Activated CD4-positive, alpha-beta memory T cell treated with anti-CD3 and anti-CD28 coated beads, Interleukin-2, amount 10 ng/mL, durations not matched to agents 7 days and 5 days (primary cell): ENCODE results near the gene ARPC2. TPM values are rescaled to one million over a fixed set of nuclear protein-coding genes. Genes with fewer than 3 reads are reported as not detected.
"Not testable (repeated sequence)": the region's sequence is repeated elsewhere in the genome, so short reads cannot be mapped to it uniquely, and the experiment has no call there.

Experiments
- CTCF ChIA-PET: fragments of 350-600 bp; sonication (Branson Sonifier 250); formaldehyde crosslinking; loops from one replicate; lab custom pipeline; 2021; ENCODE audit warnings: antibody characterized with exemption, inconsistent platforms; lab: Charles Lee
- POLR2A ChIA-PET: fragments of 350-600 bp; sonication (Branson Sonifier 250); formaldehyde crosslinking; loops from one replicate; lab custom pipeline; 2021; ENCODE audit warnings: antibody characterized with exemption; lab: Charles Lee
- DNase-seq: peaks from one replicate; pipeline ENCODE4 v3.0.0-alpha.2; 2020
- H3K27ac Mint-ChIP-seq: one replicate; pipeline ENCODE4 v1.8.0; 2021; ENCODE audit warnings: mild to moderate bottlenecking, mixed read lengths
- H3K27me3 Mint-ChIP-seq: one replicate; pipeline ENCODE4 v1.8.0; 2021; ENCODE audit warnings: mixed read lengths
- H3K36me3 Mint-ChIP-seq: one replicate; pipeline ENCODE4 v1.8.0; 2021; ENCODE audit warnings: low read depth, mixed read lengths
- H3K4me1 Mint-ChIP-seq: one replicate; pipeline ENCODE4 v1.8.0; 2021; ENCODE audit warnings: mixed read lengths
- H3K4me3 Mint-ChIP-seq: one replicate; pipeline ENCODE4 v1.8.0; 2021; ENCODE audit warnings: mild to moderate bottlenecking, mixed read lengths
- H3K9me3 Mint-ChIP-seq: one replicate; pipeline ENCODE4 v1.8.0; 2021; ENCODE audit warnings: mixed read lengths
- total RNA-seq, 2 experiments: library from RNA; stranded (reverse); gene quantifications; one replicate each; pipeline ENCODE4 v1.2.3, GENCODE V29; 2021

Gene ARPC2
- total RNA-seq = 100 to 1,000 TPM; 765 to 778 TPM

DNA sequence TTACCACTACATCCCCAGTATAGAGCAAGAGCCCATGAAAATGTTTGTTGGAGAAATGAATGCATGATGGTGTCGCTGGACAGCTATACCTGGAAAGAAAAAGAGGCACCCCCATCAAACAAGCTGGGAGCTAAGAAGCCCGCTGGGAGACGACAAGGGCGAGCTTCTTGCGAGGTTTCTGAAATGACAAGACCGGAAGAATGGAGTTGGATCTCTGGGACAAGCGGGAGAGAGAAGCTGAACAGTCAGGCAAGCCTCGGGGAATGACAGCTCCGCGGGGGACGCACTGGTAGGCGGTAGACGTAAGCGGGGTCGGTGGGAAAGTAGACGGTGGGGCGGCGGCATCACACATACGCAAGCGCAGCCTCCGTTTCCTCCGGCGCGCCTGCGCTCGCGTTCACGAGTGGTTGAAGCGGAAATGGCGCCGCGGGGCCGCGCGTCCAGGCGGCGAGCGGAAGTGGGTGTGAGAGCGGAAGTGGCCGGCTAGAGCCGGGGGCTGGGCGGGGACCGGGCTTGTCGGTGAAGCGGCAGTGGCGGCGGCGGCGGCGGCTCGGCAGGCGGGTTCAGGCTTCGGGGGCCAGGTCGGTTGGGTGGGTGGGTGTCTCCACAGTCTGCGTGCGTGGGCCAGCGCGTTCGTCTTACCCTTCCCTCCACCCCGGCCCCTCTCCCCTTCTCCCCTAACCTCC, at the start of gene ARPC2:
Gene ARPC2 (plus strand): TSS at position 516 of the 686 bp plus-strand sequence. CDS start 282 bp downstream, outside the sequence.
- H3K27ac Mint-ChIP-seq = peak within 1 kb of the TSS; percentile 92
- peaks cover 41% of the 10 kb centered on the region for H3K4me1 Mint-ChIP-seq
- ChIA-PET POLR2A (interaction anchor here (0.7 to 9.9 kb wide), 15 partner anchors 9 to 180 kb away, joined by 3 to 260 read pairs (median 4); partner anchors contain the start of genes AAMP, CXCR1 and PNKD), CTCF (interaction anchor here (0.8 to 2.3 kb wide), 9 partner anchors 8 to 70 kb away, joined by 3 to 12 read pairs (median 4); no protein-coding TSS in a partner anchor)
- no peaks in the 10 kb centered on the region for H3K27me3 Mint-ChIP-seq
- peak; percentile 96 for DNase-seq
- H3K4me3 Mint-ChIP-seq = peak within 1 kb of the TSS; percentile 93
- peaks cover 52% of the 10 kb centered on the region for H3K36me3 Mint-ChIP-seq
- H3K9me3 Mint-ChIP-seq = no peaks in the 10 kb centered on the region

GRCh38 chr2:218168016-218168415, 49.0 kb upstream of the ARPC2 start:
- H3K9me3 Mint-ChIP-seq = no peaks in the 10 kb centered on the region
- H3K4me3 Mint-ChIP-seq = no peak overlapping the region
- ChIA-PET POLR2A (interaction anchor here (0.5 to 1.9 kb wide), 4 partner anchors 49 to 99 kb away, joined by 3 to 6 read pairs (median 6); partner anchors contain the start of genes ARPC2 and RUFY4), CTCF (interaction anchor here (0.5 to 3.8 kb wide), 19 partner anchors 13 to 680 kb away, joined by 3 to 14 read pairs (median 5); partner anchors contain the start of genes AAMP, ARPC2, CATIP and PNKD)
- H3K36me3 Mint-ChIP-seq = peaks cover 4% of the 10 kb centered on the region
- no peak overlapping the region for H3K27ac Mint-ChIP-seq
- peaks cover 35% of the 10 kb centered on the region for H3K27me3 Mint-ChIP-seq
- no peak for DNase-seq
- peaks cover 36% of the 10 kb centered on the region for H3K4me1 Mint-ChIP-seq

DNA sequence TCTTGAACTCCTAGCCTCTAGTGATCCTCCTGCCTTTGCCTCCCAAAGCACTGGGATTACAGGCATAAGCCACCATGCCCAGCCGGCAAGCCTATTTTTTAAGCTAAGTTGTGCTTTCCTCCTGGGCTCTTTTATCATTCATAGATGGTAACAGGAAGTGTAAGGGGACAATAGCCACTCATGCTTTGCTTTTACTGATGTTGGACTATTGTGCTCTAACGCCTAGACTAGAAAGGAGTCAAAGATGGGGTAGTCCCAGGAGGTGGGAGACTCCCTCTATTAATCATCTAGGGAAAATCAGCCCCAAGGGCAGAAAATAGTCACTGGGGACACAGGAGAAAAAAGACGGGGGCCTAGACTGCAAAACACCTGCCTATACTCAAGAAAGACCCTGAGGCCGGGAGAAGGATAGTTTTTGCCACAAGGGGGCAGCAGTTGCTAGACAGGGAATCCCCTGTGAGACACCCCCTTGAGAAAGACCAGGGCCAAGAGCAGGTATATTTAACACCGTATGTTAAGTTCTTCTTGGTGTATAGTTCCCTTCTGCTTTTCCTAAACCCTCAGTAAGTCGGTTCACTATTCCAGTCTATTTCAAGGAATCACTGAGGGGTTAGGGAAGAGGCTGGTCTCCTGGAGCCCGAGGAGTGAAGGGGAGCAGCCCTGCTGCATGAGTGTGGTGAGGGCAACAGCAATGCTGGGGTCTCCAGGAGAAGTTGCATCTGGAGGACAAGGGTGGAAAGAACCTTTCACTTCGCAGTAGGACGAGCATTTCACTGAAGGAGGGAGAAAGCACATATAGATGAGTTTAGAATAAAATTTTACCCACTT, 48.1 kb upstream of the ARPC2 start:
- no peak overlapping the region for H3K27ac Mint-ChIP-seq

GRCh38 chr2:218169757-218170546, 47.0 kb upstream of the ARPC2 start:
- Mint-ChIP-seq H3K27ac (no peak overlapping the region), H3K4me3 (no peak overlapping the region), H3K4me1 (peaks cover 36% of the 10 kb centered on the region), H3K36me3 (no peaks in the 10 kb centered on the region), H3K9me3 (no peaks in the 10 kb centered on the region), H3K27me3 (peaks cover 25% of the 10 kb centered on the region)
- DNase-seq = no peak
- ChIA-PET CTCF (interaction anchor here (1.0 to 3.8 kb wide), 5 partner anchors 19 to 132 kb away, joined by 3 to 14 read pairs (median 4); no protein-coding TSS in a partner anchor), POLR2A (interaction anchor here (1.4 kb wide), 1 partner anchor 100 kb away, joined by 3 read pairs; the partner anchor contains the start of genes AAMP and PNKD)

More for the DNA sequence above, 48.1 kb upstream of the ARPC2 start:
- no peak overlapping the region for H3K4me3 Mint-ChIP-seq
- peaks cover 36% of the 10 kb centered on the region for H3K4me1 Mint-ChIP-seq
- CTCF ChIA-PET = interaction anchor here (0.6 to 3.8 kb wide), 15 partner anchors 12 to 227 kb away, joined by 3 to 14 read pairs (median 5); partner anchors contain the start of genes AAMP, CATIP and PNKD
- H3K27me3 Mint-ChIP-seq = peaks cover 35% of the 10 kb centered on the region
- POLR2A ChIA-PET = interaction anchor here (0.5 to 1.9 kb wide), 3 partner anchors 52 to 100 kb away, joined by 3 to 6 read pairs (median 5); partner anchors contain the start of gene RUFY4
- H3K36me3 Mint-ChIP-seq = peaks cover 4% of the 10 kb centered on the region
- no peaks in the 10 kb centered on the region for H3K9me3 Mint-ChIP-seq
- DNase-seq = peak; percentile 67

DNA sequence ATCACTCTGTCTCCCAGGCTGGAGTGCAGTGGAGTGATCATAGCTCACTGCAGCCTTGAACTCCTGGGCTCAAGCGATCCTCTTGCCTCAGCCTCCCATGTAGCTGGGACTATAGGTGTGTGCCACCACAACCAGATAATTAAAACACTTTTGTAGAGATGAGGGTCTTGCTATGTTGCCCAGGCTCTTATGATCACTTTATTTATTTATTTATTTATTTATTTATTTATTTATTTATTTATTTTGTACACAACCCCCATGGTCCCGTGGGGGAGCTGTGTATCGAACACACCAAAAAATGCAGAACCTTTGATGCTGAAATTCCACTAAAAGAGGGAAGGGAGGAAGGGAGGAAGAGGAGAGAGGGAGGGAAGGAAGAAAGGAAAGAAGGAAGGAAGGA, 45.2 kb upstream of the ARPC2 start:
- Mint-ChIP-seq H3K4me1 (peaks cover 25% of the 10 kb centered on the region), H3K27me3 (peaks cover 25% of the 10 kb centered on the region)
- not testable (repeated sequence) for H3K27ac Mint-ChIP-seq, H3K36me3 Mint-ChIP-seq, DNase-seq, H3K4me3 Mint-ChIP-seq, H3K9me3 Mint-ChIP-seq
- ChIA-PET POLR2A (interaction anchor here (1.2 to 1.4 kb wide), 2 partner anchors 45 to 98 kb away, joined by 3 to 4 read pairs; partner anchors contain the start of genes AAMP, ARPC2 and PNKD), CTCF (interaction anchor here (1.0 to 2.7 kb wide), 4 partner anchors 10 to 86 kb away, joined by 3 to 7 read pairs (median 4); no protein-coding TSS in a partner anchor)

- Mint-ChIP-seq H3K9me3 (no peaks in the 10 kb centered on the region), H3K27me3 (peaks cover 25% of the 10 kb centered on the region), H3K4me3 (no peak overlapping the region), H3K36me3 (no peaks in the 10 kb centered on the region), H3K27ac (no peak overlapping the region), H3K4me1 (peaks cover 14% of the 10 kb centered on the region)
- DNase-seq = no peak
- ChIA-PET CTCF (interaction anchor here (1.0 to 2.7 kb wide), 4 partner anchors 9 to 85 kb away, joined by 3 to 7 read pairs (median 3); no protein-coding TSS in a partner anchor), POLR2A (no interaction called here)
Observed at GRCh38 chr2:218172845-218173244, 44.1 kb upstream of the ARPC2 start.

- POLR2A ChIA-PET = interaction anchor here (2.0 kb wide), 1 partner anchor 51 kb away, joined by 6 read pairs; no protein-coding TSS in a partner anchor
- Mint-ChIP-seq H3K27ac (no peak overlapping the region), H3K27me3 (peaks cover 22% of the 10 kb centered on the region), H3K9me3 (no peaks in the 10 kb centered on the region), H3K4me1 (peaks cover 4% of the 10 kb centered on the region), H3K4me3 (no peak overlapping the region), H3K36me3 (no peaks in the 10 kb centered on the region)
- CTCF ChIA-PET = no interaction called here
- DNase-seq = no peak
Observed at GRCh38 chr2:218179782-218180181, 37.2 kb upstream of the ARPC2 start.

GRCh38 chr2:218180467-218181114, 36.4 kb upstream of the ARPC2 start:
- H3K4me1 Mint-ChIP-seq = peaks cover 4% of the 10 kb centered on the region
- ChIA-PET CTCF (interaction anchor here (1.9 to 2.2 kb wide), 2 partner anchors 13 to 78 kb away, joined by 6 to 7 read pairs; partner anchors contain the start of gene CXCR1), POLR2A (interaction anchor here (0.9 to 2.0 kb wide), 2 partner anchors 36 to 50 kb away, joined by 4 to 6 read pairs; no protein-coding TSS in a partner anchor)
- no peak for DNase-seq
- no peak overlapping the region for H3K4me3 Mint-ChIP-seq
- no peak overlapping the region for H3K27ac Mint-ChIP-seq
- H3K9me3 Mint-ChIP-seq = no peaks in the 10 kb centered on the region
- no peaks in the 10 kb centered on the region for H3K36me3 Mint-ChIP-seq
- peaks cover 26% of the 10 kb centered on the region for H3K27me3 Mint-ChIP-seq

GRCh38 chr2:218184331-218184730, 32.7 kb upstream of the ARPC2 start:
- Mint-ChIP-seq H3K27ac (no peak overlapping the region), H3K4me3 (no peak overlapping the region), H3K4me1 (peaks cover 14% of the 10 kb centered on the region), H3K9me3 (no peaks in the 10 kb centered on the region), H3K36me3 (no peaks in the 10 kb centered on the region), H3K27me3 (peaks cover 16% of the 10 kb centered on the region)
- ChIA-PET POLR2A (interaction anchor here (1.4 kb wide), 1 partner anchor 45 kb away, joined by 4 read pairs; no protein-coding TSS in a partner anchor), CTCF (interaction anchor here (0.9 to 2.6 kb wide), 3 partner anchors 12 to 73 kb away, joined by 3 to 13 read pairs (median 10); no protein-coding TSS in a partner anchor)
- no peak for DNase-seq

DNA sequence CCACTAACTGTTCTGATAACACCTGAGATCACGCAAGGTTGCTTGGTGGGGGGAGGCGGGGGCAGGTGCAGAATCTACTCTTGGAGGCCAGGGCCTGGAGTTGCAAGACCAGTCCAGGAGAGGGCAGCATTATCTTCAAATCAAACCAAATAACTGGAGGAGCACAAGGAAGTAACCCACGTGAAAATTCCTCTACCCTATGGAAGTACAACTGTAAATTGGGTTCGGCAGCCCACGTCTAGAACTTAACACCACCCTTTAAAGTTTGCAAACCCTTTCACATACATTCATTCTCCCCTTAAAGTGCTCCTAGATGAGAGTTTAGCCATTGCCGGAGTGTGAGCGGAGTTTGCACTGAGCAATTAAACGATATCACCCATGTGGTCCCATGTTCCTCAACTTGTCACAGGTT, 30.6 kb upstream of the ARPC2 start:
- no peak overlapping the region for H3K27ac Mint-ChIP-seq
- peaks cover 8% of the 10 kb centered on the region for H3K27me3 Mint-ChIP-seq
- H3K4me3 Mint-ChIP-seq = no peak overlapping the region
- CTCF ChIA-PET = interaction anchor here (0.6 to 2.6 kb wide), 11 partner anchors 18 to 111 kb away, joined by 3 to 13 read pairs (median 5); partner anchors contain the start of genes AAMP, ARPC2 and PNKD
- H3K4me1 Mint-ChIP-seq = peaks cover 10% of the 10 kb centered on the region
- no peaks in the 10 kb centered on the region for H3K9me3 Mint-ChIP-seq
- no peaks in the 10 kb centered on the region for H3K36me3 Mint-ChIP-seq
- POLR2A ChIA-PET = no interaction called here
- peak; percentile 75 for DNase-seq

- Mint-ChIP-seq H3K4me1 (peaks cover 10% of the 10 kb centered on the region), H3K27ac (no peak overlapping the region), H3K27me3 (peaks cover 5% of the 10 kb centered on the region), H3K9me3 (no peaks in the 10 kb centered on the region), H3K4me3 (no peak overlapping the region), H3K36me3 (no peaks in the 10 kb centered on the region)
- no peak for DNase-seq
- ChIA-PET CTCF (interaction anchor here (1.0 to 2.1 kb wide), 10 partner anchors 19 to 85 kb away, joined by 3 to 11 read pairs (median 6); partner anchors contain the start of genes AAMP, ARPC2, CXCR1 and PNKD), POLR2A (interaction anchor here (1.3 kb wide), 2 partner anchors 30 to 67 kb away, joined by 4 read pairs; no protein-coding TSS in a partner anchor)
Observed at GRCh38 chr2:218186876-218187275, 30.1 kb upstream of the ARPC2 start.
